ENCODE data around the gene CCNI2. TPM values are rescaled to one million over a fixed set of nuclear protein-coding genes. Genes with fewer than 3 reads are reported as not detected.

The CCNI2 gene
- total RNA-seq, 3 donors from 2014 or later: 0.98 to 2.0 TPM; not detected in 1

- H3K9me3 ChIP-seq: no peaks in the 10 kb centered on the region
- TF ChIP-seq CTCF (IDR thresholded peaks at IDR 0.05) (no peak), POLR2AphosphoS5 (IDR thresholded peaks at IDR 0.05) (no peak), POLR2A (IDR thresholded peaks at IDR 0.05) (no peak)
- intact Hi-C loops (cut with DNase I; ENCODE audit: low total_unique reads): no loop called here
- peaks cover 2 to 8% of the 10 kb centered on the region in 2 donors for H3K4me1 ChIP-seq
- H3K36me3 ChIP-seq: no peaks in the 10 kb centered on the region
- DNase-seq (ENCODE audit: low spot score in 2 of 2): peak in 1 of 2 donors; percentile 8
- no peak overlapping the region for H3K4me3 ChIP-seq
- no peaks in the 10 kb centered on the region for H3K27me3 ChIP-seq
- H3K27ac ChIP-seq: no peak overlapping the region
Observed at GRCh38 chr5:132762246-132763000, 15.2 kb downstream of the CCNI2 start.

GRCh38 chr5:132763181-132764036, 16.2 kb downstream of the CCNI2 start:
- Histone ChIP-seq H3K27ac (no peak overlapping the region), H3K9me3 (no peaks in the 10 kb centered on the region), H3K27me3 (no peaks in the 10 kb centered on the region), H3K4me1 (peaks cover 4 to 8% of the 10 kb centered on the region in 2 donors), H3K4me3 (no peak overlapping the region), H3K36me3 (no peaks in the 10 kb centered on the region)
- intact Hi-C loops (cut with DNase I; ENCODE audit: low total_unique reads): no loop called here
- DNase-seq (ENCODE audit: low spot score in 2 of 2): no peak
- TF ChIP-seq POLR2A (IDR thresholded peaks at IDR 0.05) (no peak), POLR2AphosphoS5 (IDR thresholded peaks at IDR 0.05) (no peak), CTCF (IDR thresholded peaks at IDR 0.05) (no peak)

- DNase-seq (ENCODE audit: low spot score in 2 of 2): no peak
- Histone ChIP-seq H3K4me3 (no peak overlapping the region), H3K27me3 (no peaks in the 10 kb centered on the region), H3K36me3 (no peaks in the 10 kb centered on the region), H3K27ac (no peak overlapping the region), H3K4me1 (peaks cover 4 to 8% of the 10 kb centered on the region in 2 donors), H3K9me3 (no peaks in the 10 kb centered on the region)
- intact Hi-C loops (cut with DNase I; ENCODE audit: low total_unique reads): no loop called here
- TF ChIP-seq CTCF (IDR thresholded peaks at IDR 0.05) (no peak), POLR2AphosphoS5 (IDR thresholded peaks at IDR 0.05) (no peak), POLR2A (IDR thresholded peaks at IDR 0.05) (no peak)
Observed at GRCh38 chr5:132764051-132764450, 16.8 kb downstream of the CCNI2 start.

GRCh38 chr5:132764671-132765238, 17.5 kb downstream of the CCNI2 start:
- Histone ChIP-seq H3K4me1 (peaks cover 4 to 8% of the 10 kb centered on the region in 2 donors), H3K27ac (no peak overlapping the region), H3K36me3 (no peaks in the 10 kb centered on the region), H3K4me3 (no peak overlapping the region), H3K27me3 (no peaks in the 10 kb centered on the region), H3K9me3 (no peaks in the 10 kb centered on the region)
- no peak for TF ChIP-seq POLR2A (IDR thresholded peaks at IDR 0.05)
- no peak for DNase-seq (ENCODE audit: low spot score in 2 of 2)
- intact Hi-C loops (cut with DNase I; ENCODE audit: low total_unique reads): no loop called here

- TF ChIP-seq CTCF (IDR thresholded peaks at IDR 0.05) (no peak), POLR2A (IDR thresholded peaks at IDR 0.05) (no peak), POLR2AphosphoS5 (IDR thresholded peaks at IDR 0.05) (no peak)
- H3K4me3 ChIP-seq: no peak overlapping the region
- no peak for DNase-seq (ENCODE audit: low spot score in 2 of 2)
- H3K9me3 ChIP-seq: no peaks in the 10 kb centered on the region
- no peaks in the 10 kb centered on the region for H3K27me3 ChIP-seq
- H3K36me3 ChIP-seq: no peaks in the 10 kb centered on the region
- intact Hi-C loops (cut with DNase I; ENCODE audit: low total_unique reads): no loop called here
- H3K27ac ChIP-seq: no peak overlapping the region
- peaks cover 4 to 9% of the 10 kb centered on the region in 2 donors for H3K4me1 ChIP-seq
Observed at GRCh38 chr5:132765311-132766019, 18.2 kb downstream of the CCNI2 start.
